ENCODE results near the gene MBOAT7. TPM values are rescaled to one million over a fixed set of nuclear protein-coding genes. Genes with fewer than 3 reads are reported as not detected.
"Not testable (repeated sequence)": the region's sequence is repeated elsewhere in the genome, so short reads cannot be mapped to it uniquely, and the experiment has no call there.

Gene MBOAT7
- total RNA-seq, 1 donor from 2014 or later: 218 TPM

DNA sequence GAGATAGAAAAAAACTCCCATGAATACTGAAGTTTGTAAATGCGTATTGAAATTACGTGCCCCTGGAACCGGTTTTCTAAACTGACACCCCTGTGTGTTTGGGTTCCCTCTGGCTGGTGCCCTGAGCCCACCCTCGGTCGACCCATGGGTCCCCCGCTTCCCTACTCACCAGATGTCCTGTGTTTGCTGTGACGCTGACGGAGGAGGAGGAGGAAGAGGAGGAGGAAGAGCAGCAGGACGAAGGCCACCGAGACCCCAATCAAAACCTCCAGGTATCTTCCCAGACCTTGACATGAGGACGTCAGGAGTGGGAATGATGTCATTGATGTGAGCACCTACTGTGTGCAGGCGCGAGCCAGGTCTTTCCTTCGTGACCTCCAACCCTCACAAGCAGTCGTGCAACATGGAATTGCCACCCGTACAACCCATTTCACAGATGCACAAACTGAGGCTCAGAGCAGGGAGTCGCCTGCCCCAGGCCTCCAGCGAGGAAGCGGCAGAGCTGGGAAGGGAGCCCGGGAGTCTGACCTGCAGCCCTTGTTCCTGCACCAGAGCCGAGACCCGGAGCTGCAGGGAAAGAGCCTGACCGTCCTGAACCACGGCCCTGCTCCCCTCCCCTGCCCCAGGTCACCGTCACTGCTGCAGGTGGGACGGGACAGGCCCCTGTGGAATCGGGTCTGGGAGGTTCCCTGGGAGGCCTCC, 29.7 kb upstream of the MBOAT7 start:
- no peak overlapping the region for H3K4me3 ChIP-seq (ENCODE audit: low read depth, low read length)
- TF ChIP-seq CTCF (conservative IDR thresholded peaks at IDR 0.05; ENCODE audit: low read depth, low read length): no peak
- DNase-seq (ENCODE audit: low read depth): no peak

DNA sequence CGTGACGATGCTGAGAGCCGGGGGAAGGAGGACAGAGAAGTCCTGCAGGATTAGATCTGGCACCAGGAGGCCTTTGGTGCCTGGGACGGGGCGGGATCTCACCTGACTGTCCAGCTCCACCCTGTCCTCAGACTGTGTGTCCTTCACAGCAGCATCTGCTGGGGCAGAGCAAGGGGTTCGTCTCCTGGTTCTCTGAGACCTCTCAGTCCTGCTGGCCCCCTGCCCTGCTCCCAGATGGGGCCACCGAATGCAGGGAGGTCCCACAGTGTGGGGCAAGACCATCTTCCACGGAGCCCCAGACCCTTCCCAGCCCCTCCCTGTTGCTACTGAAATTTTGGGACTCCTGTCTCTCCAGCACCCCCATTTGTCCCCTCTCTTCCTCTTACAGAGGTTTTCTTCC, 28.9 kb upstream of the MBOAT7 start:
- H3K4me3 ChIP-seq (ENCODE audit: low read depth, low read length): no peak overlapping the region
- TF ChIP-seq CTCF (conservative IDR thresholded peaks at IDR 0.05; ENCODE audit: low read depth, low read length): no peak
- DNase-seq (ENCODE audit: low read depth): no peak

DNA sequence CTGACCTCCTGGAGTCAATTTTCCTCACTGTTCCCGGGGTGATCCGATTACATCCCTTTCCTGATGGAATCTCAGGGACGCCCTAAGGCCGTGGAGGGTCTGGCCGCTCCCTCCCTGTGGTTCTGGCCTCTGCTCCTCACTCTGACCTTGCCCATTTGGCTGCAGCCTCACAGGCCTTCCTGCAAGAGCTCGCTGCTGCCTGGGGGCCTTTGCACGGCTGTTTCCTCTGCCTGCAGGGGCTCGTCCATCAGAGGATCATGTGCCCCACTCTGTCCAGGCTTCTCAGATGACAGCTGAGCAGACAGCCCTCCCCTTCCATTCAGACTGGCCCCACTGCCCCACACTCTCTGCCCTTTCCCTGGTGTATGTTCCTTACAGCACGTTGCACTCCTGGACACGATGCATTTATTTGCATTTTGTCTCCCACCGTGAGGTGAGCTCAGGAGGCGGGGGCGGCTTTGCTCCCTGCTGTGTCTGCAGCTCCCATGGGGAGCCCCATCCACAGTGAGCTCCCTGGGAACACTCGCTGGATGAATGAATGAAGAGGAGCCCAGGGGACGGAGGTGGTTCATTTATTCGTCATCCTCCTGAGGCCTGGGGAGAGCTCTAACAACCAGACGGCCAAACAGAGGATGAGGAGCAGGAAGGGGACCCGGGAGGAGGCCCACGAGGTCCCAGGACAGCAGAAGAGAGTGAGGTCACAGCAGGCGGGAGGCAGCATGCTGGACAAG, 28.3 kb upstream of the MBOAT7 start:
- not testable (repeated sequence) for DNase-seq (ENCODE audit: low read depth); H3K4me3 ChIP-seq (ENCODE audit: low read depth, low read length)

- no peak overlapping the region for H3K4me3 ChIP-seq (ENCODE audit: low read depth, low read length)
- no peak for DNase-seq (ENCODE audit: low read depth)
- TF ChIP-seq CTCF (conservative IDR thresholded peaks at IDR 0.05; ENCODE audit: low read depth, low read length): no peak
Measured at GRCh38 chr19:54216869-54217268, 27.5 kb upstream of the MBOAT7 start.

GRCh38 chr19:54214734-54215133, 25.4 kb upstream of the MBOAT7 start:
- not testable (repeated sequence) for H3K4me3 ChIP-seq (ENCODE audit: low read depth, low read length); DNase-seq (ENCODE audit: low read depth)

- not testable (repeated sequence) for H3K4me3 ChIP-seq (ENCODE audit: low read depth, low read length); DNase-seq (ENCODE audit: low read depth)
Measured at GRCh38 chr19:54214217-54214616, 24.8 kb upstream of the MBOAT7 start.

GRCh38 chr19:54211235-54211634, 21.9 kb upstream of the MBOAT7 start:
- DNase-seq (ENCODE audit: low read depth): no peak
- TF ChIP-seq CTCF (conservative IDR thresholded peaks at IDR 0.05; ENCODE audit: low read depth, low read length): peak; percentile 5
- no peak overlapping the region for H3K4me3 ChIP-seq (ENCODE audit: low read depth, low read length)

- peak; percentile 90 for DNase-seq (ENCODE audit: low read depth)
- no peak overlapping the region for H3K4me3 ChIP-seq (ENCODE audit: low read depth, low read length)
- TF ChIP-seq CTCF (conservative IDR thresholded peaks at IDR 0.05; ENCODE audit: low read depth, low read length): no peak
Measured at GRCh38 chr19:54209811-54210494, 20.6 kb upstream of the MBOAT7 start.
